Right hindlimb (tissue), 1 donor: Measurements from ENCODE around the gene CHST1.
A peak's percentile ranks its signal among the peaks of the same experiment; 100 is the strongest.

ENCODE experiments used
- DNase-seq: peaks from one replicate; pipeline ENCODE4 v3.0.0-alpha.2; 2018

Gene CHST1, protein sequence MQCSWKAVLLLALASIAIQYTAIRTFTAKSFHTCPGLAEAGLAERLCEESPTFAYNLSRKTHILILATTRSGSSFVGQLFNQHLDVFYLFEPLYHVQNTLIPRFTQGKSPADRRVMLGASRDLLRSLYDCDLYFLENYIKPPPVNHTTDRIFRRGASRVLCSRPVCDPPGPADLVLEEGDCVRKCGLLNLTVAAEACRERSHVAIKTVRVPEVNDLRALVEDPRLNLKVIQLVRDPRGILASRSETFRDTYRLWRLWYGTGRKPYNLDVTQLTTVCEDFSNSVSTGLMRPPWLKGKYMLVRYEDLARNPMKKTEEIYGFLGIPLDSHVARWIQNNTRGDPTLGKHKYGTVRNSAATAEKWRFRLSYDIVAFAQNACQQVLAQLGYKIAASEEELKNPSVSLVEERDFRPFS

DNA sequence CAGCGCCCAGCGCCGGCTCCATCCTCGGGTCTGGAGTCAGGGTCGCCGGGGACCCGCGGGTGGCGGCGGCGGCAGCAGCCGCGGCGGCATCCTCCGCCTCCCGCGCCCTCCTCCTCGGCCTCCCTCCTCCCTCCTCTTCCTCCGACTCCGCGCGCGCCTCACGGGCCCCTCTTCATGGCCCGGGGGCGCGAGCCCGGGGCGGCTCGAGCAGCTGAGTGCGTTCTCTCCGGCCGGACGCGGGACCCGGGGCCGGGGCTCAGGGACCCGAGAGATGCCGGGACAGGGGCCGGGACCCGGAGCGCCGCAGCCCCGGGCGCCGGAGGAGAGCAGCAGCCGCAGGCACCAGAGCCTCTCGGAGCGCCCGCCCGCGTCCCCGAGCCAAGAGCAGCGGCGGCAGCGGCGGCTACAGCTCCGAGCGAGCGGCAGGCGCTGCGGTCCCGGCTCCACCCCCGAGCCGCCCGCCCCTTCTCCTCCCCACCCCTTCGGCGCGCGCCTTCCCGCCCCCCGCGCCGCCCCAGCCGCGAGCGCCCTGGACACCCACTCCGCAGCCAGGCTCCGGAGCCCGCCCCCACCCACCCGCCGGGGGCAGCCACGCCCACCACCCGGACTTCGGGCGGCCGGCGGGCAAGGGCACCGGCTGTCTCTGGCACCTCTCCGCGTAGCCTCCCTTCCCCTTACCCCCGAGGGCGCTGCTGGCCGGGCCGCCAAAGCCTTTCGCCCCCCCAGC lies at the start of gene CHST1:
Gene CHST1, minus strand, starts transcription at position 417 of the 727 bp plus-strand sequence. CDS start 14,699 bp downstream, outside the sequence.
- DNase-seq: peak; percentile 73

DNA sequence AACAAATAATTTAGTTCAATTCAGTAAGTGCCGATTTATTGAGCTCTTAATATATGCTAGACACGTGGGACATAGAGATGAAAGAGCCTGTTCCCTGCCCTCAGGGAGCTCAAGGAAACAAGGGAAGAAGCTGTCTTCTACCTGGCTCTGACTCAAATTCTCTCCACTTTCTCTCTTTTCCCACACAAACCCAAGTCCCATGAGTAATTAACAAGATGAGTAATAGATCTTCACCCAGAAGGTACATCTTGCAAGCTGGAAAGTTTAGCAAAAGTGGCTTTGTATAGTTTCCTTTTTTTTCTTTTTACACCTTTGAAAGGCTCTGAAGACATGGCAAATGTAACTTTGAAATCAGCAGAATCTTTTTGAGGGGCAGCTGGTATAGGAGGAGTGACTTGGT lies 48.2 kb upstream of the CHST1 start:
- DNase-seq: no peak

DNA sequence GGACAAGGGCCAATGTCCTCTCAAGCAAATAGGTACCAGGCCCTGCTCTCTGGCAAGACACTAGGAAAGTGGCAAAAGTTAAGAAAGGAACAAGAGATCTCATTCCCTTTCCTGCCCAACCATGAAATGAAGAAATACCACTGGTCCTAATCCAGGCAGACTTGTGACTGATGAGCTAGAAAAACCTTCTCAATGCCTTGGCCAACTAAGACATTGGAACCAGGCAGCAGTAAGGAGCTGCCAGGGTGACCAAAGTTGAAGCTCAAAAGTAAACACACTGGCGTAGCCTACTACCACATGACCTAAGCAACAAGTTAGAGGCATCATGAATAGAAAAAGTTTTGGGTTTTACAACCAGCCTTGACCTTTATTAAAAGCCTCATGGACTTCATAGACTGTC lies 45.1 kb upstream of the CHST1 start:
- DNase-seq: no peak

DNA sequence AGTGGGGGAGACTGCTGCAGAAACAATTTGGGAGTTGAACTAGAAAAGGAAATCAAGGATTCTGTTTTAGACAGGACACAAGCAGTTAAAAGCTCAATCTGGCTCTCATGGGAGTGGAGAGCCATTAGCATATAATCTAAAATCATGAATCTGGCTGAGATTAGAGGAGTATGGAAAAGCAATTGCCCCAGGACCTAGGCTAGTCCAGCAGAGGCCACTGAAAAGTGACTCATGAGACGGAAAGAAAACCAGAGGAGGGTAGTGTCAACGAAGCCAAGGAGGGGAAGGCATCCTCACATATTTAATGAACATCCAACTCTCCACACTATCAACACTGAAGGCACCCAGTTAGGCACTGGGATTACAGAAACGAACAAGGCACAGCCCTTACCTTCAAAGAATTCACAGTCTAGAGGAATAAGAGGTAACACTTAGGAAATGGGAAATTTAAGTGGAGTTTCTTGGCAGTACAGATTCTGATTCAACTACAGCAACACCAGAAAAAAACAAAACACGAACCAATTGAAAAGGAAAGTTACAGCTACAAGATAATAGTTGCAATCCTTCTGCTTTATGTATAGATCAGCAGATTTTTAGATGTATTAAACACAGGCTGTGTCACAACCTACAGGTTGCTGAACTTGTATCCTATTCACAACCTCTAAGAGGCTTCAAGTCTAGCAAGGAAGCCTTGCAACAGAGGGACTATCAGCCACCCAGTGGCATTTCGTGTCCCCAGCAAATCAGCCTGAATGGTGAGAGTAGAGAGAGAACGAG lies 43.7 kb upstream of the CHST1 start:
- no peak for DNase-seq

DNA sequence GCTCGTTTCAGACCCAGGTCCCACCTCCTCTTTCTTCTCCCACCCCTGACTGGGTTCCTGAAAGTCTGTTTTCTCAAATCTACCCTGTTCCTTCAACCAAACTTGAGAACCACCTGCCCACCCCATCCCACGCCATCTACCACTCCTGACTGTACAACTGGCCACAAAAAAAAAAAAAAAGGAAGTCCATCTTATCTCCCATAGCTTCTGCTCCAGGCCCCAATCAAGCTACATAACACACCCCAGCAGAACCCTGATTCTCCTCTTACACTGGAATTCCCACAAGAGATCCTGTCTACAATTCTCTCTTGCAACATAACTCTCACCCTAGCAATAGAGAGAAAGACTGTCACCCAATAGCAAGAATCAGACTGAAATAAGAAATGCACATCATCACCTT lies 39.2 kb upstream of the CHST1 start:
- no peak for DNase-seq

DNA sequence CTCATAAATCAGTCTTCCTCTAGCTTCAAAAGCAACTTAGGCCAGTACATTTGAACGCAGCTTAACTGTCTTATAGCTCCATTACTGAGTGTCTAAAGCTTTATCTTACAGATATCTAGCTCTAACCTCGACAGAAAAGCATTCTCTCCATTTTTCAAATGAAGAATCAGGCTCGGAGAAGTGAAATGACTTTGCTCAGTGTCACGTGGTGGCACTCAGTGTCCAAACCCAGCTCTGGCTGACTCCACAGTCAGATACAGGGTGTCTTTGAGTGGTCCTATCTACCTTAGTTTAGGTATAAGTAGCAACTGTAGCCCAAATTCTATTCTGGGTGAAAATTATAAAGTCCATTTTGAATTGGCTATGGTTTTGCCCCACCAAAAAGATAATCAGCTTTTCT lies 38.7 kb upstream of the CHST1 start:
- no peak for DNase-seq

DNA sequence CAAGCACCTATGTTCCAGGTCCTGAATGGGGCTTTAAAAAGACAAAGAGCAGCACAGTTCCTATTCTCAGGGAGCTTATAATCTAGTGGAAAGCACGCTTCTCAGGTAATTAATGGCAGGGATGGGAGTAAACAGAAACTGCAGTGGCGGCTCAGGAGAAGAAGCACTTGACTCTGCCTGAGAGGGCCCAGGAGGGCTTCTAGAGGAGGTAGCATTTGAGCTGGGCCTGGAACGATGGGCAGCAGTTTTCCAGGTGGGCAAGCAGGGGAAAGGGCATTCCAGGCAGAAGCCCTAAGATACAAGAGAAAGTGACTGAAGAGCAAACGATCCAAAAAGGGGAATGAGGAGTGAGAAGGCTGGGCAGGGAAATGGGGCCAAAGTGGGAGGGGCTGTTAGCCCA lies 37.1 kb upstream of the CHST1 start:
- DNase-seq: no peak

DNA sequence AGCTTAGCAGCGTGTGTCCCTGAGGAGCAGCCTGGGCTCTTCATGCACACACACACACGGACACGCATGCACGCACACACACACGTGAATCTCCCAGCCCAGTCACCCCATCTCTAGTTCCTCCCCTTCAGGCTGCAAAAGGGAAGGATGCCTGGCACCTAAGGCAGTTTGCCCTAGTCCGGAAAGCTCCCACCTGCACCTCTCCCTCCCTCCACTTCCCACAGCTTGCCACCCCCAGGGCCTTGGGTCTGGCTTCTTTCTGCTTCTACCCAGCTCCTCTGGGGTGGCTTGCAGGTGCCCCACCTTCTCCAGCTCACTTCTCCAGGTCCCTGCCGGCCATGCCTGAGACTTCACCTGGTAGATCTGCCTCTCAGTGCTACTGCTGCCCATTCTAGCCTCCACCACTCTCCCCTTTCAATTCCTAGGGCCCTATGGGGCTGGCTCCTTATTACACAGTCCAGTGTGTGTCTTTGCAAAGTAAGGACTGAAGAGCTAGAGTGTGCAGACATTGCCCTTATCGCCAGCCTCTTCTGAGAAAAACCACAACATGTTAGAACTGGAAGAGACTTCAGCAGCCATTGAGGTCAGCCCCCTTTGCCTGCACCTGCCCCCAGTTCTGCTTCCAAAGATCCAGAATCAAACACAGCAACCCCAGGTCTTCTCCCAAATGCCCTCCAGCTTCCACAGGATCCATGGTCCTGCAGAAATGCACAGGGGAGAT lies 33.5 kb upstream of the CHST1 start:
- no peak for DNase-seq

DNA sequence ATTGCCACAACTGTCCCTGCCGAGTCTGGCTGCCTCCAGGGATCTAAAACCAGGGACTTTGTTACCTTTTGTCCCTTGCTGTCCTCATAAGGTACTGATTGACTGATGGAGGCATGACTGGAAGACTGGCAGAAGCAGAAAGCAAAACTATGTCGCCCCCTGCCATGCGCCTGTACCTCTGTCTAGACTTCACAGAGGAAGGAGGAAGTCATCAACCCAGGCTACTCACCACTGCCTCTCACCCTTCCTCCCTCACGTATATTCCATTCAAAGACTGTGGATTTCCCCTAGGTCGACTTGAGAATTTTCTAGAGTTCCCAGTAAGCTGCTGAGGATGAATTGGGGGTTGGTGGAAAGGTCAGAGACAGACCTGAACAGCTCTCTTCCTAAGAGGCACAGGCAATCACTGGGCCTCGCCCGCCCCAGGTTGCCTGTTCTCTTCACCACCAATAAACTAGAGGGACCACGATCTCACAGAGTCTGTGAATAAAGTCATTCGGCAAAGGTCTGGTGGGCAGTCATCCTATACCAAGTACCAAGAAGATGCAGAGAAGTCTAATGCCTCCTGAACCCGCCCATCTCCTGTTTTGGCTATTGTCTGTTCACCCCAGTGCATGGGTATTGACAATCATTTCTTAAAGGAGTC lies 27.5 kb upstream of the CHST1 start:
- no peak for DNase-seq

DNA sequence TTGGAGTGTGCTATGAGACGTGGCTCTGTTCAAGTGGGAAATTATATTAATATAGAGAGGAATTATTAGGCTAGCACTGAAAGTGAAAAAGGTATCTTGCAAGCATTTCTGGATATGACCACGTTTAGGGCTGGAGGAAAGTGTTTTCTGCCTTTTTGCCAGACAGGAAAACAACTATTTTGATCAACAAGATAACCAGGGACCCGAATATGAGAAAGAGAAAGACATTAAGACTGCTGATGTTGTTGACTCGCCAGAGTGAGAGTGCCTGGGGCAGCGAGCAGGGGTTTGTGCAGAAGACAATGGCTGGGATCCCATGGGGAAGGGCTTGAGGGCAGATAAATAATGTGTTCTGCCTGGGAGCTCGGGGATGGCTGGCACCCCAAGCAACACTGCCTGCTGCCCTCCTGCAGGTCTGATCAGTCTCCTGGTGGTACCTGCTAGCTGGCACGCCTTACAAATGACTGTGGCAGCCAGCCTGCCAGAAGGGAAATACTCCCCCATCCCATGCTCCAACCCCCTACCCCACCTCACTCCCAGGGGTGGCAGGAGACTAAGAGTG lies 23.1 kb upstream of the CHST1 start:
- no peak for DNase-seq

DNA sequence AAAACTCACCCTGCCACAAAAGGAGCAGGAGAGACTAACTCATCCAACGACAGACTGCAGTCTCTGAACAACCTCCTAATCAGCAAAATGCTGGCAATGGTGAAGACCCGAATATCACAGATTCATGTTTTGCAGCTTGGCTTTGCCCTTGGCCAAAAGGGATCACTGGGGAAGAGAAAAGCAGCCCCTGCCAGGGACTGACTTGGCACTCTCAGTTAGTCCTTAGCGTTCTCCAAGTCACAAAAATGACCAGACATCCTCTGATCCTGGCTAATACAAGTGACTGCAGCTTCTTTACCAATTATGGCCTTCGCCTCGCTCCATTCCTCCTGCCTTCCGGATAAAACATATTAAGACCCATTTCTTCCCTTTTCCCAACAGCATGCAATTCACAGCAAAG lies 22.4 kb upstream of the CHST1 start:
- no peak for DNase-seq

DNA sequence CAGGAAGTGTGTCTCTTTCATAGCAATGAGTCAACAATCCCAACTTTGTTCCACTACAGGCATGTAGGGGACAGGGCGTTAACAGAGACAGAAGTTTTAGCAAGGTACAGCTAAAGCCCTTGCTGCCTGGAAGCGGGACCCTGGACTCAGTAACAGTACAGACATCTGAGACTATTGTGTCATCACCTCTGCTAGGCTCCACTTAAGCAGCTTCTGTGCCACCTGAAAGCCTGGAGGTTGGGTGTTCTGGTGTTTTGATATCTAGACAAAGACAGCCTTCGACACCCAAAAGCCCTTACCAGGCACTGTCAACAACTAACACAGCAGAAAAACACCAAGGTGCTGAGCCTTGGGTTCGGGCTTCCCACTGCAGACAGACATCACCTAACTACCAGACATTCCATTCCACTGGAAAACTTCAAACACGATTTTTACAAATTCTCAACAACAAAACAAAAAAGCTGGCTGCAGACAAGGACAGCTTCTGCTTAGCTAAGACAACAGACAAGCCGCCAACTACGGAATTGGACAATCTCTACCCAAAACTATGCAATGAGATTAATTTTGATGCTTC lies 20.6 kb upstream of the CHST1 start:
- no peak for DNase-seq

DNA sequence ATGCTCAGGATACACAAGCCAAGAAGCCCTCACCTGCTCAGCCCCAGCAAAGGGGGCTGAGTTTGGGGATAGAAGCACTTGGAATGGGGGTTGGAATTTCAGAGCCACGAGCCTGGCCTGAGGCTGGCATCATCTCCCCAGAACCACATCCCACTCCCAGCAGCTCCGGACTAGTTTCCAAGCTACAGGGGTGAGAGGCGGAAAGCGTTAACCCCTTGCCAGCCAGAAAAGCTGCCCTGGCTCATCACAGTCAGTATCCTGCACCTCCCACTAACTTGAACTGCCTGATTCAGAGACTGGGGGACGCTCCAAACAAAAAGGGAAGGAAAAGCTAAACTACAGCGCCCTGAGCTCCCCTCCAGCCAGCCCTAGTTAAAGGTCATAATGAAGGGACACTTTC lies 19.0 kb upstream of the CHST1 start:
- DNase-seq: no peak

DNA sequence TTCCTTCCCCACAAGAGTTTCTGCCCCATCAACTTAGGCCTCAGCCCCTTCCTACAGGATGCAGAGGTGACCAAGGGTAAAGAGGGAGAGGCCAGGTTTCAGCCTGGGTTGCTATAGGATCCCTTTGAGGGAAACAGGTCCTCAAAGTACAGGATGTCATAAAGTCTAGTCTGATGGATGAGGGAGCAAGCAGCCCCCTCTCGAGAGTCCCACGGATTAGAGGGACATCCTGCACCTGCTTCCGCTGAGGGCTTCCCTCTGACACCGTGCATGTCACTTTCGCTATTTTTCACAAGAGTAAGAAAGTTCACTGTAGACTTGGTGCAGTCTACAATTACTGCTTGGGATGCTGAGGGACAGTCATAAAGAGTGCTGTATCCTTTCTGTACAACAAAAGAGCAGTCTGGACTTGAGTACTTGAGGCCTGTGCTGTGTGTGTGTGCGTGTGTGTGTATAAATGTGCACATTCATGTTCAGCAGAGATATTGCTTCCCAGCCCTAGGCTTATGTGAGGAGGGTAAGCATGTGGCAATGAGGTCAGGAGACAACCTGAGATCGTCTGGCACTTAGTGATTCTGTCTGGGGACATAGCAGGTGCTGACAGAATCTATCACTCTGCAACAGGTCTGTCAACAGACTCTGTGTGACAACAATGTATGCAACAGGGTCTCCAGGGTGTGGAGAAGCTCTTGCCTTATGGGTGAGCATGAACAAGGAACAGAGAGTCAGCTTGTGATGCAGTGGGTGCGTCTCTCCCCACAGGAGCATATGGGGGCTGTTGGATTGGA lies 18.0 kb upstream of the CHST1 start:
- DNase-seq: no peak

DNA sequence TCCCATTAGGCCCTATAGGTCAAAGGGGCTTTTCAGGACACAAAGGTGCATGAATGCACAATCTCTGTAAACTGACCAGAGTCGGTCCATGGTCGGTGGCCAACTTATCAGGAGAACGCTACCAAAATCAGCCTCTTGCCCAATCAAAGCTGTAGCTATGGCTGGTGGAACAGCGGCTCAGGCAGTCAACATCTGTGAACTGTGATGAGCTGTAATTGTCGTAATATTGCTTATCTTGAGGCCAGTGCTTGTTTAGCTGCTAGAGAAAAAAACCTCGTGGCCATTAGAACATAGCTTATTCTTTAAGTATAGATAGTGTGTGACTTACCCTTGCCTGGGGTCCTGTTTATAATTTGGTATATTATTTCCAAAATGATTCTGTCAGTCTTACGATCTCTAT lies 14.4 kb upstream of the CHST1 start:
- no peak for DNase-seq

DNA sequence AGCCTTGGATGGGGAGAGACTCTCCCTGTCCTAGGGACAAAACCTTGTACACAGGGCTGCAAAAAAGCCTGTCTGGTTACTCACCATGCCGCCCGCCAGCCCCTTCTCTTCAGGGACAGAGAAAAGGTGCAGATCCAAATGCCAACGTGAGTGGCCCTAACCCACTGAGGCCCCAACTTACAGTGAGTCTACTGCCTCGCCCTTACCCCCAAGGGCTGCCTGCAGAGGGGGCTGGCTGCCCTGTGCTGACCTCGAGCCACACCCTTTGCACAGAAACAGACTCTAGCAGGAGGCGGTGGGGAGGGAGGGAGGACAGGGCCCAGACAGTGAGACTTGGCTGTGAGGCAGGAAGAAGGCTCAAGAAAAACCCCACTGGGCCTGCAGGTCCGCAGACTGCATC lies 13.6 kb upstream of the CHST1 start:
- no peak for DNase-seq

DNA sequence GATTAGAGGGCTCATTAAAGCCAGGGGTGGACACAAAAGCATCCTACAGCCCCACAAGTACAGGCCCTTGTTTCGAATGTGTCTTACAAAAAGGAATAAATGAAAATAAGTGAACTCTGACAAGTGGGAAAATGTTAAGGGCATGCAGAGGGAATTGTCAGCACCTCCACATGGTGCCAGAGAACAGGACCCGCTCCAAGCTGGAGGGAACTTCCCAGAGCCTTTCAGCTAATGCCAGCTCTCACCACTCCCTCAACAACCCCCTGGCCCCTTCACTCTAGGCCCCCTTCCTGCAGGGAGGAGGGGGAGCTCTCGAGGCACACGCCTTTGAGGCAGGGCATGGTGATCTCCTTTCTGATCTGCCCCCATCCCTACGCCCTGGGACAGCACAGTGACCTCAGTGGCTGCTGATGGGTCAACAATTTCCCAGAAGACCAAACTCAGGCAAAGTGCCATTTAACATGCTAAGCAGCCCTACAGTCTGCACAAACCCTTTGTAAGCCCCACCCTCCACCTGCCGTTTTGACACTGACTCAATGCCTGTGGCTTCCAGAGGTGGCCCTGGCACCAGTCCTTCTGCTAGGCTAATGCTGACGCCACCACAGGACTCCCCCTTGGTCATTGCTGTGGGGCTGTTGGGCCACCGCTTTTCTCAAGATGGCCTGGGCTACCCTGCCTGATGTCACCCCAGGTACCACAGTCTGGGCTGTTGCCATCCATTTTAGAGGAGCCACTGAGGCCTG lies 12.5 kb upstream of the CHST1 start:
- no peak for DNase-seq

DNA sequence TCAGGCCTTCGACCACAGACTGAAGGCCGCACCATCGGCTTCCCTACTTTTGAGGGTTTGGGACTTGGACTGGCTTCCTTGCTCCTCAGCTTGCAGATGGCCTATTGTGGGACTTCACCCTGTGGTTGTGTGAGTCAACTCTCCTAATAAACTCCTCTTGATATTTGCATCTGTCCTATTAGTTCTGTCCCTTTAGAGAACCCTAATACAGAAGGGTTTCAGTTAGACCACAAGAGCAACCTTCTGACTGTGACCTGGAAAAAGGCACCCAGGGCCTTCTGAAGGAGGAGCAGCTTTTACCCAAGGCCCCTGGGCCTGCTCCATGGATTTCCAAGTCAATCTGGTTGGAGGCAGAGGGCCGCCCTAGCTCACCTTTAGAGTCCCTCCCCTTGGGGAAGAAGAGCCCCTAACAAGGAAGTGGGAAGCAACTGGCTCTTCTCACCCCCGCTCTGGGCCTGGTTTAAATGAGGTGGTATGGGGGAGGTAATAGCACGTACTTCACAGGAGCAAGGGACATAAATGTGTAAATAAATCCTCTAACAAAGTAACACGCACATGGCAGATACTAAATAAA lies 11.2 kb upstream of the CHST1 start:
- no peak for DNase-seq

DNA sequence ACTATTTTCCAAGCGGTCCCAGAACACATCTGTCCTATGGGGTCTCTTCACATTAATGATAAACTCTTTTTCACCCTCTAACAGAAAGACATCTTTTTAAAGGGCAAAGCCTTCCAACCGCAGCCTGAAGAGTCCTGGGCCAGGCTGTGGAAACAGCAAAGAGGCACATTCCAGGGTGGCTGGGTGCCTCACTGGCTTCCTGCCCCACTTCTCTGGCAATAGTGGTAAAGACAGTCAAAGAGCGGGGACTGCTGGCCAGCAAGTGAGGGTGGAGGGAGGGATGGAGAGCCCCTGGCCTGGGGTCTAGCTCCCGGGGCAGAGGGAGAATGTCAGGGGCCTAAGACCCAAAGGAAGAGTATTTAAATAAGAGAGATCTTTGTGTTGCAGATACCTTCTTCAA lies 10.2 kb upstream of the CHST1 start:
- no peak for DNase-seq
